Pulmonary artery endothelial cell (primary cell): ENCODE results near the gene BTBD9. TPM values are rescaled to one million over a fixed set of nuclear protein-coding genes. Genes with fewer than 3 reads are reported as not detected.
A peak's percentile ranks its signal among the peaks of the same experiment; 100 is the strongest.

Source experiments
- DNase-seq: peaks from one replicate; pipeline ENCODE4 v3.0.0-alpha.2; 2011; ENCODE audit warnings: low read depth, low spot score
- total RNA-seq: library from RNA; depleted of rRNA; stranded (reverse); fragments of >200 nt; gene quantifications from 2 replicates; pipeline ENCODE4 v1.2.3, GENCODE V29; 2014

BTBD9 gene
- total RNA-seq, 1 donor from 2014 or later = 7.6 TPM

GRCh38 chr6:38599261-38599660 is 40.5 kb downstream of the BTBD9 start:
- DNase-seq = no peak

GRCh38 chr6:38593998-38594665 is 45.6 kb downstream of the BTBD9 start:
- DNase-seq = no peak

- no peak for DNase-seq
Measured at GRCh38 chr6:38593409-38593808, 46.3 kb downstream of the BTBD9 start.

GRCh38 chr6:38591439-38591838 is 48.3 kb downstream of the BTBD9 start:
- no peak for DNase-seq

- no peak for DNase-seq
Measured at GRCh38 chr6:38589367-38589720, 50.4 kb downstream of the BTBD9 start.

- DNase-seq = no peak
Measured at GRCh38 chr6:38588631-38589366, 50.9 kb downstream of the BTBD9 start.

GRCh38 chr6:38587766-38588362 is 51.9 kb downstream of the BTBD9 start:
- no peak for DNase-seq

- no peak for DNase-seq
Measured at GRCh38 chr6:38586992-38587391, 52.7 kb downstream of the BTBD9 start.

- no peak for DNase-seq
Measured at GRCh38 chr6:38584731-38585130, 55.0 kb downstream of the BTBD9 start.

- DNase-seq = no peak
Measured at GRCh38 chr6:38583523-38583922, 56.2 kb downstream of the BTBD9 start.

GRCh38 chr6:38580030-38580429 is 59.7 kb downstream of the BTBD9 start:
- DNase-seq = no peak

GRCh38 chr6:38579010-38579628 is 60.6 kb downstream of the BTBD9 start:
- DNase-seq = peak; percentile 10

- no peak for DNase-seq
Measured at GRCh38 chr6:38578075-38578474, 61.7 kb downstream of the BTBD9 start.

GRCh38 chr6:38577492-38577891 is 62.2 kb downstream of the BTBD9 start:
- no peak for DNase-seq

- no peak for DNase-seq
Measured at GRCh38 chr6:38573801-38574395, 65.8 kb downstream of the BTBD9 start.

GRCh38 chr6:38572186-38572813 is 67.4 kb downstream of the BTBD9 start:
- DNase-seq = peak; percentile 63

- no peak for DNase-seq
Measured at GRCh38 chr6:38571721-38572120, 68.0 kb downstream of the BTBD9 start.

- DNase-seq = no peak
Measured at GRCh38 chr6:38570750-38571149, 69.0 kb downstream of the BTBD9 start.

GRCh38 chr6:38567436-38567835 is 72.3 kb downstream of the BTBD9 start:
- peak; percentile 15 for DNase-seq

GRCh38 chr6:38566295-38567030 is 73.3 kb downstream of the BTBD9 start:
- DNase-seq = no peak

- no peak for DNase-seq
Measured at GRCh38 chr6:38564301-38564700, 75.4 kb downstream of the BTBD9 start.
